ENCODE results near the gene MRAP2.
A peak's percentile ranks its signal among the peaks of the same experiment; 100 is the strongest.

The MRAP2 gene

DNA sequence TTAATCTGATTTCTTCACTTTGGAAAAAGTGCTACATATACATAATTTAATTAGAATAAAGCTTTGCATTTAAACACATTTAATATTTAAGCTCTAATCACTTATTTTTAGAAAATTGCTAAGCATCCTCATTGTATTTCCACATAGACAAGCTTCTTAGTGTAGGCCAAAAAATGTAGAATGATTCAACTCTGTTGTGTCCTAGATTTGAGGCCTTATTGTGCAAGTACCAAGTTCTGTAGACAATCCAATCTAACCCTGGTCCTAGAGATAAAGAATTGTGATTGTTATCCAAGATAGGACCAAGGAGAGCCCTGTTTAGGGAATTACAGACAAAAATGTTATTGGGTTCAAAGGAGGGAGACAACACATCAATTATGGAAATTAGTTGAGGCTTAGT lies 27.6 kb downstream of the MRAP2 start:
- no peak for TF ChIP-seq BACH2 (CRISPR knock-in tag; IDR thresholded peaks at IDR 0.05; ENCODE audit: borderline replicate concordance)
- no peak for TF ChIP-seq TSHZ2 (CRISPR knock-in tag; IDR thresholded peaks at IDR 0.05)
- no peak for TF ChIP-seq CSDC2 (CRISPR knock-in tag; IDR thresholded peaks at IDR 0.05)
- no peak for TF ChIP-seq SNAI2 (CRISPR knock-in tag; IDR thresholded peaks at IDR 0.05)
- TF ChIP-seq ESRRG (CRISPR knock-in tag; IDR thresholded peaks at IDR 0.05), result no peak
- no peak for TF ChIP-seq ARNTL (CRISPR knock-in tag; IDR thresholded peaks at IDR 0.05; ENCODE audit: borderline replicate concordance, low read depth)
- TF ChIP-seq OSR1 (CRISPR knock-in tag; IDR thresholded peaks at IDR 0.05), result no peak
- no peak for TF ChIP-seq ZC3H10 (CRISPR knock-in tag; IDR thresholded peaks at IDR 0.05)
- ATAC-seq, result no peak

DNA sequence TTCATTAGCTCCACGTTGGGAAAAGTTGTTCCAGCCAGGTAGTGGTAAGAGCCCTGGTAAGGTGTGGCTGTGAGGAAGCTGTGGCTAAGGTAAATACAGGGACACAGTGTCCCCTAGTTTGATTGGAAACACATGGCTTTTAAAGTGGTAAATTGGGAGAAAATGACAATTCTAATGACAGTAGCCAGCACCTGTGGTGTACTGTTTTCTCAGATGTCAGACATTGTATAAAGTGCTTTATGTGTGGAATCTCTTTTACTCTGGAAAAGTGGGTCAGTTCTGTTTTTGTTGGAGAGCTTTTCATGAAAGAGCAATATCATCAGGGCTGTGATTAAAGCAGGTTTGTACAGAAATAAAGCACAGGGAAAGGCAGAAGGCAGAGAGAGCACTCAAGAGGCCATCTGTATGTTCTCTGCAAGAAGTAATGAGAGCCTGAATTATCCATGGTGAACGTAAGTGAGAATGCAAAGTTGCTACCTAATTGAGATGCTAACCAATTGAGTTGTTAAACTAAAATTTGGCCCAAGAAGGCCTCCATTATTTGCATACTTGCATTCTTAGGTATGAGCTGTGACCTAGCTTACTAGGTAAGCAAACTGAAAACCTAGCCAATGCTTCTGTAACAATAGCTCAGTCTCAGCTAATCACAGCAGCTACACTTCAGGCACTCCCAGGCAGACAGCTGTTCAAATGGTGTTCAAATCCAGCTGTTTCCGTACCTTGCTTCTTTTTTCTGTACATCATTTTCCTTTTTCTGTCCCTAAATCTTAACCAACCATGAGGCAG lies 28.2 kb downstream of the MRAP2 start:
- no peak; the same call in 2 of the 3 replicates for ATAC-seq
- TF ChIP-seq, protein P1, sequence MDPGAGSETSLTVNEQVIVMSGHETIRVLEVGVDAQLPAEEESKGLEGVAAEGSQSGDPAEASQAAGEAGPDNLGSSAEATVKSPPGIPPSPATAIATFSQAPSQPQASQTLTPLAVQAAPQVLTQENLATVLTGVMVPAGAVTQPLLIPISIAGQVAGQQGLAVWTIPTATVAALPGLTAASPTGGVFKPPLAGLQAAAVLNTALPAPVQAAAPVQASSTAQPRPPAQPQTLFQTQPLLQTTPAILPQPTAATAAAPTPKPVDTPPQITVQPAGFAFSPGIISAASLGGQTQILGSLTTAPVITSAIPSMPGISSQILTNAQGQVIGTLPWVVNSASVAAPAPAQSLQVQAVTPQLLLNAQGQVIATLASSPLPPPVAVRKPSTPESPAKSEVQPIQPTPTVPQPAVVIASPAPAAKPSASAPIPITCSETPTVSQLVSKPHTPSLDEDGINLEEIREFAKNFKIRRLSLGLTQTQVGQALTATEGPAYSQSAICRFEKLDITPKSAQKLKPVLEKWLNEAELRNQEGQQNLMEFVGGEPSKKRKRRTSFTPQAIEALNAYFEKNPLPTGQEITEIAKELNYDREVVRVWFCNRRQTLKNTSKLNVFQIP (CRISPR knock-in tag; IDR thresholded peaks at IDR 0.05; ENCODE audit: borderline replicate concordance, low read depth), result no peak; the same call in 1 of the 2 replicates
- TF ChIP-seq TCF4 (CRISPR knock-in tag; IDR thresholded peaks at IDR 0.05; ENCODE audit: borderline replicate concordance) (peak; percentile 77; the same call in 1 of the 2 replicates), ISL1 (CRISPR knock-in tag; IDR thresholded peaks at IDR 0.05) (peak; percentile 80), ARNTL (CRISPR knock-in tag; IDR thresholded peaks at IDR 0.05; ENCODE audit: borderline replicate concordance, low read depth) (no peak)

DNA sequence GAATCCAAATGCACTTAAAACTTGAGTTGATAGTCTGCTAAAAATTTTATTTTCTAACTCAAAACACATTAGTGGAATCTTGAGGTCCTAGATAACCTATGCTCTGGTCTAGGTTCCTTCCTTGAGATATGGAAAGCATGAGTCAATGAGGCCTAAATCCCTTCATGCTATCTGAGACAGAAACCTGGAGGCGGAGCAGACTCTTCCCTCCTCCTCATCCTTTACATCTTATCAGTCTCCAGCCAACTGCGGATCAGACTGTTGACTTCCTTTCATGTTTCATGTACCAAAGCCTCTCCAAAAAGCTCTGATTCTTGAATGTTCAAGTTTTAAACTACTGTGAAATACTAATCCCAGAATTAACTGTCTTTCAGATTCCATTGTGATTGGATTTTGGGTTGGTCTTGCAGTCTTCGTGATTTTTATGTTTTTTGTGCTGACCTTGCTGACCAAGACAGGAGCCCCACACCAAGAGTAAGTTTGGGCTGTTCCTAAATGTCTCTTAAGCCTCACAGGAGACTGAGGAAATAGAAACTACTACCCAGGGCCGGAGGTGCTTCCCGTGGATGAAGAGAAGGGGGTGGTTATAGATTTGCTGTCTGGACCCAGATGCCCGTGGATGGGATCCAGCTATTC lies 29.1 kb downstream of the MRAP2 start:
- no peak for ATAC-seq
- no peak for TF ChIP-seq PPARA (CRISPR knock-in tag; IDR thresholded peaks at IDR 0.05; ENCODE audit: borderline replicate concordance)
- TF ChIP-seq TSHZ2 (CRISPR knock-in tag; IDR thresholded peaks at IDR 0.05), result no peak
- TF ChIP-seq SNAI2 (CRISPR knock-in tag; IDR thresholded peaks at IDR 0.05), result no peak
- no peak for TF ChIP-seq ZFP30 (CRISPR knock-in tag; IDR thresholded peaks at IDR 0.05)
- TF ChIP-seq GLIS3 (CRISPR knock-in tag; IDR thresholded peaks at IDR 0.05), result no peak
- no peak for TF ChIP-seq ZNF70 (CRISPR knock-in tag; IDR thresholded peaks at IDR 0.05)
- TF ChIP-seq ZFP3 (CRISPR knock-in tag; IDR thresholded peaks at IDR 0.05), result no peak
- no peak for TF ChIP-seq CREB5 (CRISPR knock-in tag; IDR thresholded peaks at IDR 0.05; ENCODE audit: low read depth)
- no peak for TF ChIP-seq ISL1 (CRISPR knock-in tag; IDR thresholded peaks at IDR 0.05)
- no peak for TF ChIP-seq PATZ1 (CRISPR knock-in tag; IDR thresholded peaks at IDR 0.05; ENCODE audit: borderline replicate concordance)
- TF ChIP-seq ESRRG (CRISPR knock-in tag; IDR thresholded peaks at IDR 0.05), result no peak
- no peak for TF ChIP-seq ZNF8 (CRISPR knock-in tag; IDR thresholded peaks at IDR 0.05)
- no peak for TF ChIP-seq CSRNP3 (CRISPR knock-in tag; IDR thresholded peaks at IDR 0.05)
- TF ChIP-seq TOX (CRISPR knock-in tag; IDR thresholded peaks at IDR 0.05; ENCODE audit: borderline replicate concordance), result no peak
- TF ChIP-seq OSR1 (CRISPR knock-in tag; IDR thresholded peaks at IDR 0.05), result no peak
- TF ChIP-seq TCF4 (CRISPR knock-in tag; IDR thresholded peaks at IDR 0.05; ENCODE audit: borderline replicate concordance), result no peak
- no peak for TF ChIP-seq ZC3H10 (CRISPR knock-in tag; IDR thresholded peaks at IDR 0.05)

Measured in SK-N-SH treated with all-trans-retinoic acid at 6 μM for 48 hours (cell line).